OCI-M2 (cell line): Measurements from ENCODE around the gene OLFML2A.
A peak's percentile ranks its signal among the peaks of the same experiment; 100 is the strongest.

Source experiments
- DNase-seq: peaks from one replicate; lab custom pipeline; 2025; ENCODE audit not compliant: unreplicated experiment; lab: John Stamatoyannopoulos, UW

OLFML2A gene

DNA sequence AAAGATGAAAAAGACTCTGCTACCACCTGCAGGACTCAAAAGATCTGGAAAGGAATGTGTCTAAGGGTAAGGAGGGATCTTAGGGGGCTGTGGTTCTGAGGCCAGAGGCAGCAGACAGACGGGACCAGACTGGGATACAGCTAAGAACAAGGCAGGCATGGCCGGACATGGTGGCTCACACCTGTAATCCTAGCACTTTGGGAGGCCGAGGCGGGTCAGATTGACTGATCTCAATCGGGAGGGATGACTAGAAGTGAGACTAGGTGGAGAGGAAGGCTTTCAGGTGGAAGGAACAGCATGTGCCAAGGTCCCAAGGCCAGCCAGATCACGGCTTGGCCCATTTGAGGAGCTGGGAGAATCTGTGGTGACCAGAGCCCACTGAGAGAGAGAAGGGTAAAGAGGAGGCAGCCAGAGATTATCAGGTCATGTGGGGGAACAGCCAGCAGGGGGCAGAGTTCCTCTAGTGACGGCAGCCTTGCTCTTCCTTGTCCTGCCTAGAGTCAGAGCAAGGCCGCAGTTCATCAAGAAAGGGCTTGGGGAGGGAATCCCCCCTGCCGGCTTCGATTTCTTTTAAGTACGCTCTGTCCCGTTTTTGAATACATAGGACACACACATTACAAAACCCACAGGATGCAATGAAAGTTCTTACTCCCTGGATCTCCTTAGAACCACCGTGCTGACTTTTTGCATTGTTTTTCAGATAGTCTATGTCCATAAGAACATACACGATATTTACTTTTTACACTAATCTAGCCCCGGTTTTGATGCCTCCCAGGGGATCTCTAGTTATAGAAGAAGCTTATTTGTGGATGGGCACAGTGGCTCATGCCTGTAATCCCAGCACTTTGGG is 2.6 kb upstream of the OLFML2A start:
- peak; percentile 86 for DNase-seq

DNA sequence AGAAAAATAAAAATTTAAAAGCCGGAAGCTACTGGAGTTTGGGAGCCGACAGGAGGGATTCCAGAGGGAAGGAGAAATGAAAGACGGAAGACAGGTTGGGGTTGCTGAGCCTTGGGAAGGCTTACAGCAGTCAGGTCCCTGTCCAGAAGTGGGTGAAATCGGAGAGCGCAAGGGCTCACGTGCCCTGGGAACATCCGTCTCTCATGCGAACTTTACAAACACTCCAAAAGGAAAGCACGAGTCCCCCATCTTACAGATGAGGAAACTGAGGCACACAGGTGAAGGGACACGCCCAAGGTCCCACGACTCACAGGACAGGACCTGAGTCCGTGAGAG is 347 bp upstream of the OLFML2A start:
- DNase-seq = no peak

DNA sequence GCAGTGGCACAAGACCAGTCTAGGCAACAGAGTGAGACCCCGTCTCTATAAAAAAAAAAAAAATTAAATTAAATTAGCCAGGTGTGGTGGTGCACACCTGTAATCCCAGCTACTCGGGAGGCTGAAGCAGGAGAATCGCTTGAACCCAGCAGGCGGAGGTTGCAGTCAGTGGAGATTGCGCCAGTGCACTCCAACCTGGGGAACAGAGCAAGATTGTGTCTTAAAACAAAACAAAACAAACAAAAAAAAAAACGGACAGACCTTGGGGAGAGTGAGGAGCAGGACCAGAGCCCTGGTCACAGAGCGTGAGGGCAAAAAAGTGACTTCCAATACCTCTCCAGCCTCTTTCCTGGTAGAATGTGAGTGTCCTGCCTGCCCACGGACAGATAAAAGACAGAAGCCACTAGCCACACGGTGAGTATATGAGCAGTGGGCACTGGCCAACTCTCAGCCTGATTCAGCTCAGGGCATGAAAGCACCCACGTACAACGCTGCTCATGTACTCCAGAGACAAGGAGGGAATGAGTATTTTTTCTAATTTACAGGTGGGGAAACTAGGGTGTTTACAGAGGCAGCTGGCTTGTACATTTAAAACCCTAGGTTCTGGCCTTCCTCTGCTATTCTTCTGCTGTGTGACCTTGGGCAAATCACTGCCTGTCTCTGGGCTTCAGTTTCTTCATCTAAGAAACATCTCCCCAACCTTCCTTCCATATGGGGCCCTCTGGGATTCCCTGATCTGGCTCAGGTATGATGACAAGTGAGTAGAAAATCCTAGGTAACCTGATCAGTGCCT is 1.8 kb downstream of the OLFML2A start:
- no peak for DNase-seq

DNA sequence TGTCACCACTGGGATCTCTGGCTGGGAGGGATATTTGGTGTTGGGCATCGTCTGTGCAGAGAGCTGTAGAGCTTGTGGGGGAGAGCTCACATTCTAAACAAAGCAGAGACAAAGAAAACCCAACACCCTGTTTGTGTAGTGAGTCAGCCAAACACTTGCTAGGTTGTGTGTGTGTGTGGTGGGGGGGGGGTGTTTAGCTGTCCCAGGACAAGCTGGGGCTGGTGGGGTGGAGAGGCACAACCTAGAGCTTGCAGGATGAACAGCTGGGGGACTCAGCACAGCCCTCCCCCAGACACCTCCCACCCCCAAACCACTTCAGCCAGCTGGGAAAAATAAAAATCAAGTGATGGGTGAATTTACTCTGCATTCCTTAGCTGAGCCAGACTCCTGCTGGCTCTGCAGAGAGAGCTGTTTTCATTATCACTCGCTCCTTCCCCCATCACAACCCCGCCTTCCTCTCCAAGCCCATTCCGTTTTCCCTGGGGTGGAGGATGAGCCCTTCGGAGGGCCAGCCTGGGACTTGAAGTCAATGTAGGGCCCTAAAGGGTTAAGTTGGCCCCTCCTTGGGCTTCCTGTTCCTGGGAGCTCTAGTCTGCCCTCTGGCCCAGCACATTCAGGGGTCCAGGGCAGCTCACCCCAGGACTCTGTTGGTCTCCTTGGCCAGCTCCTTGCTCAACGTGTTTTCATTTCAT is 2.6 kb downstream of the OLFML2A start:
- DNase-seq = no peak

DNA sequence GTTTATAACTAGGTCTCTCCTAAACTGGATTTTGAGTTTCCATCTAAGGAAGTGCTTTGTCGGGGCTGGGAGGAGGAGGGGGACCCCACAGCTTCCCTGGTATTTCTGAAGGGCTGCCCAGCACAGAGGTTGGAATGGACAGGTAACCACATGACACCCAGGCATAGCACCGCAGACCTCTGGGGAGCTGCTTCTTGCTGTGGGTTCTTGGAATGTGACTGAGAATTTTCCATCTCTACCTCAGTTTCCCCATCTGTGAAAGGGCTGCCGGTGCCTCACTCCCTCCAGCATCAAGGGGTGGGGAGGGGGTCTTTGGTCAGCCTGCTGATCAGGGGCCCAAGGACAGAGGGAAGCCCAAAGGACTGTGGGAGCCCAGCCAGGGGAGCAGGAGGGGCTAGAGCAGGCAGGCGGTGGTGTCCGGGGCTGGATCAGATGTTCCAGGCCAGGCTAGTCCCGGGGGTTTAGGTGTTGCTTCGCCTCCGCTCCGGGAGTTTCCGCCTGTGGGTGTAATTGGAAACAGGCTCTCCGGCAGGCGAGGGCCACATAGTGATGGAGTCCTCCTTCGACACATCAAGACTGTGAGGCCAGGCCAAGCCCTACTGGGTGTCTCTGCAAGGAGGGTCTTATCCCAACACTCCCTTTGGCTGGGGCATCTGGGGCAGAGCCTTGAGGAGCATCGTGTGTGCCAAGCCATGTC is 3.3 kb downstream of the OLFML2A start:
- no peak for DNase-seq

DNA sequence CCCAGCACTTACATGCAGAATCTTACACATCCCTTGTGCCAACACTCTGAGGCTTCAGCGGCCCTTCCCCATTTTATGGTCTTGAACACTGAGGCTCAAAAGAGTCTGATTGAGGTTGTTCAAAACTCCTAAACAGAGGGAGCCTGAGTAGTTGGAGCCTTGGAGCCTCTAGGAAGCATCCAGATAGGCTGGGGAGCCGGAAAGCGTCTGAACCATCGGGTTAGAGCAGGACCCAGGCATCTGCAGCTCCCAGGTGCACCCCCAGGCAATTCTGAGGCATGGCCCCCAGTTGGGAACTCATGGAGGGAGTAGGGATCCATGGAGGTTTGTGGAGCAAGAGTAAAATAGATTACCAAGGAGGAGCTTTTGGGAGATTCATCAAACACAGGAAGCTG is 3.8 kb downstream of the OLFML2A start:
- no peak for DNase-seq

DNA sequence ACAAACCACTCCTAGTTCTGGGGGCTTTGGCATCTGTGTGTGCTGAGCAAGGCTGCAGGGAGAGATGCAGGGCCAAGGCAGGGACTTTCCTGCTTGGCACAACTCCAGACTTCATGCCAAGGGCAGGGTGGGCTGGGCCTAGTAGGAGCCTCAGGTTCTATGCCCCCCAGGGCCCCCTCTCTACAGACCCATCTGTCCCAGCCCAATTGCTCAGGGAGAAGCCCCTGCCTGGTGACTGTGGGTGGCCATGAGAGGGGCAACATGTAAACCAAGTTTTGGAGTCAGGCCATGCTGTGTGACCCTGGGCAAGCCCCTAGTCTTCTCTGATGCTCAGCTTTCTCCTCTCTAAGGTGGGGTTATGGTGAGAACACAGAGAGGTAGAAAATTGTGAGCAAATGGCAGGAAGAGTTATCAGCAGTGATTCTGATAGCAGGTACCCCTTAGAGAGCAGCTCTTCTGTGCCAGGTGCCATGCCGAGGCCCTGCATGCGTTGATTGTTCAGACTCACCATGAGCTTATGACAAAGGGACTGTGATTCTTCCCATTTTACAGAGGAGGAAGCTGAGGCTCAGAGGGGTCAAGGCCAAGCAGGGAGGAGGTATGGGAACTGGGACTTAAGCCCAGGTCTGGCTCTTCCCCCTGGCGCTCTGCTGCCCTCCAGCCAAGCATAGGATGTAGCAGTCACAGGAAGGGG is 5.2 kb downstream of the OLFML2A start:
- no peak for DNase-seq

DNA sequence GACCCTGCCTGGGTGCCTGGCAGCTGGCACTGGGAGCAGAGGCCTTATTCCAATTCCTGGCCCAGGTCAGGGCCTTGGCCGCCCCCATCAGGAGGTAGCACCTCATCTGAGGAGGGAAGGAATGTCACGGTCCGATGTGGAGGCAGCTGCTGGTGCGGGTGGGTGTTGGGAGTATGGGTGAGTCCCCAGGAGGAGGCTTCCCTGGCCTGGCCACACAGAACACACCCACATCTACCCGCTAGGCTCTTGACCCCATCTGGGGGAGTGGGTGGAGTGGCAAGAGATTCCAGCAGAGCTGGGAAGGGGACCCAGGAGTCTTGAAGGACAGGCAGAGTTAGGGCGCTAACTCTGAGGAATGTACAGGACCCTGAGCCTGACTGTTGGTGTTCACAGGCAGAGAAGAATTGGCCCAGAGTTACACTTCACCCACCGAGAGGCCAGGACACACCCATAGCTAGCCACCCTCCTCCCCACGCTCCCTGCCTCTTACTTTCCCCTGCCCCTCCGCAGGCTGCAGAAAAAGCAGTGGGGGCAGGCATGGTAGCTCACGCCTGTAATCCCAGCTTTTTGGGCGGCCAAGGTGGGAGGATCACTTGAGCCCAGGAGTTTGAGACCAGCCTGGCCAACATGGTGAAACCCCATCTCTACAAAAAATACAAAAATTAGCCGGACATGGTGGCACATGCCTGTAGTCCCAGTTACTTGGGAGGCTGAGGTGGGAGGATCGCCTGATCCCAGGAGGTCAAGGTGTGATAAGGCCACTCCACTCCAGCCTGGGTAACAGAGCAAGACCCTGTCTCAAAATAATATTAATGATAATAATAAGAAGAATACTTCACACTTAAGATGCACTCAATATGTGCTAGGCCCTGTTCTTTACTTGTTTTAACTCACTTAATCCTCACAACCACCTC is 6.0 kb downstream of the OLFML2A start:
- no peak for DNase-seq

DNA sequence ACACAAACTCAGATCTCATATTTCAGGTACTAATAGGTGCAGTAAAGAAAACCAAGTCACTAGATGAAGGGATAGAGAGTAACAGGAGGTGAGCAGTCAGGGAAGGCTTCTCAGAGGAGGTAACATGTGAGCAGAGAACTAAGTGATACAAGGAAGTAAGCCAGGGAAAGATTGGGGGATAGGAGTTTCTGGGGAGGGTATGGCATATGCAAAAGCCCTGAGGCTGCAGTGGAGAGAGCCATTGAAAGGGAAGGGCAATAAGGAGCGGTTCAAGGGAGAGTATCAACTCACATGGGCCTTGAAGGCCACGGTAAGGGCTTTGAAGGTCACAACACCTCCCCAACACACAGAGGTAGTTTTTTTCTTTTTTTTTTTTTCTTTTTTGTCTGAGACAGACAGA is 6.9 kb downstream of the OLFML2A start:
- DNase-seq = no peak

DNA sequence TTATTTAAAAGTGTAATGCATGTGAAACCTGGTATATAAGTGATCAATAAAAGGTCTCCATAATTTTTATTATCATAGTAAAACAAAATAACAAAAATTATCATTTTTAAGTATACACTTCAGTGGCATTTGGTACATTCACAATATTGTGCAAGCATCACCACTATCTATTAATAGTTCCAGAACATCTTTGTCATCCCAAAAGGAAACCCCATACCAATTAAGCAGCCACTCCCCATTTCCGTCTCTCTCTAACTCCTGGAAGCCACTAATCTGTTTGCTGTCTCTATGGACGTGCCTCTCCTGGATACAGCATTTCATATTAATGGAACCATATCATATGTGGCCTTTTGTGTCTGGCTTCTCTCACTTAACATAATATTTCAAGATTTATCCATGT is 7.6 kb downstream of the OLFML2A start:
- no peak for DNase-seq

DNA sequence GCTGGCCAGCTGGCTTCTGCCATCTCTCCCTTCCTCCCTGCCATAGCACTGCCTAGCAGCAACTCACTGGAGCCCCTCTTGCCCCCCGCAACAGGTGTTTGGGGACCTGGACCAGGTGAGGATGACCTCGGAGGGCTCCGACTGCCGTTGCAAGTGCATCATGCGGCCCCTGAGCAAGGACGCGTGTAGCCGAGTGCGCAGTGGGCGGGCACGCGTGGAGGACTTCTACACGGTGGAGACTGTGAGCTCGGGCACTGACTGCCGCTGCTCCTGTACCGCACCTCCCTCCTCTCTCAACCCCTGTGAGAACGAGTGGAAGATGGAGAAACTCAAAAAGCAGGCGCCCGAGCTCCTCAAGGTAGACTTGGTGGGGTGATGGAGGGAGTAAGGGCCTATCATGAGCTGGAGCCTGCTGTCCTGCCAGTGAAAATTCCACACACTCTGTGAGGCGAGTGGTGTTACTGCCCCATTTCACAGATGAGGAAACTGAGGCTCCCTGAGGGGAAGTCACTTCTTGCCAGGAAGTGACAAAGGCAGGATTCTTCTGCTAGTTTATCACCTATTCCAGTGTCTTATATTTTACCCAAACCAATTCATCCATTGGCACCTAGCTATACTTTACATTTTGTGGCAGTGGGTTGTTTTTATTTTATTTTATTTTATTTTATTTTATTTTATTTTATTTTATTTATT is 10.1 kb downstream of the OLFML2A start:
- DNase-seq = no peak

DNA sequence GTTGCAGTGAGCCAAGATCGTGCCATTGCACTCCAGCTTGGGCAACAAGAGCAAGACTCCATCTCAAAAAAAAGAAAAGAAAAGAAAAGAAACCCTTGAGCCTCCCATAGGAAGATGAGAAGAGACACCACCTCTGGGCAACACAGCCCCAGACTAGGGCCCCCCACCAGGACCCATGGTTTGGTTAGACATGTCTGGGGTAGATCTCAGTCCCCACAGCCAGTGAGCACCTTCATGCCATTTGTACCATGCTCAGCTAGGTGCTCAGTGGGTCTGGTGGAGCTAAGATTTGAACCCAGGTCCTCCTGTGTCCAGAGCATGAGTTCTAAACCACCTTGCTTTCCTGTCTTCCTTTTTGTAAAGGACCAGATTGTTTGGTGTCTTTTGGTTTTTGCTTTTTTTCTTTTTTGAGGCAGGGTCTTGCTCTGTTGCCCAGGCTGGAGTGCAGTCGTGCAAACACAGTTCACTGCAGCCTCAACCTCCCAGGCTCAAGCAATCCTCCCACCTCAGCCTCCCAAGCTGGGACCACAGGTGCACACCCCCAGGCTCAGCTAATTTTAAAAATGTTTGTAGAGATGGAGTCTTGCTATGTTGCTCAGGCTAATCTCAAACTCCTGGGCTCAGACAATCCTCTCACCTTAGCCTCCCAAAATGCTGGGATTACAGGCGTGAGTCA is 11.7 kb downstream of the OLFML2A start:
- DNase-seq = no peak

DNA sequence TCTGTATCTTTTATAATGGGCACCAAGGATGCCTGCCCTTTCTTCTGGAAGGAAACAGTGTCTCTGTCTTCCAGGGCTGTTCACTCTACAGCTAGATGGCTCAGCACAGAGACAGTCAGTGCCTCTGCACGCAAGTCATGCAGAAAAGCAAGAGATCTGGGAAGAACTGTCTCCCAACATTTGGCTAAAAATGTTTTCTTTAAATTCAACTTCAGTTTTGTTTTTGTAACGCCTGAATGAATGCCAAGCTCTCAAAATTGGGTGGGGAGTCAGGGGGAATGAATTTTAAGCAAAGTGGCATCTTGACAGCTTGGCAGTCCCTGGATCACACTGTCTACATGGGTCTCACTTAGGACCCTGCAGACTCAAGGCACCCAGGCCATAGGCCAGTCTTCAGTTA is 12.6 kb downstream of the OLFML2A start:
- no peak for DNase-seq

DNA sequence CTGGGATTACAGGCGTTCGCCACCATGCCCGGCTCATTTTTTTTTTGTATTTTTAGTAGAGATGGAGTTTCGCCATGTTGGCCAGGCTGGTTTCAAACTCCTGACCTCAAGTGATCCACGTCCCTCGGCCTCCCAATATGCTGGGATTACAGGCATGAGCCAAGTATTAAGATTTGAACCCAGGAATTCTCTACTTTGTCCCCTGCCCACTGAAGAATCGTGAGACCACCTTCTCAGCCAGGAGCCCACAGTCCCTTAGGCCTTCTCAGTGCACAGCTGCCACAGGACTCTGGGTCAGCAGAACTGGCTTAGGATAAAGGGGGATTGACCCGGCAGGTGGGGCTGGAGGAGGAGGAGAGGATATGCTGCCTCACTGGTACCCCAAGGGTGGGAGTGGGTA is 13.4 kb downstream of the OLFML2A start:
- no peak for DNase-seq

DNA sequence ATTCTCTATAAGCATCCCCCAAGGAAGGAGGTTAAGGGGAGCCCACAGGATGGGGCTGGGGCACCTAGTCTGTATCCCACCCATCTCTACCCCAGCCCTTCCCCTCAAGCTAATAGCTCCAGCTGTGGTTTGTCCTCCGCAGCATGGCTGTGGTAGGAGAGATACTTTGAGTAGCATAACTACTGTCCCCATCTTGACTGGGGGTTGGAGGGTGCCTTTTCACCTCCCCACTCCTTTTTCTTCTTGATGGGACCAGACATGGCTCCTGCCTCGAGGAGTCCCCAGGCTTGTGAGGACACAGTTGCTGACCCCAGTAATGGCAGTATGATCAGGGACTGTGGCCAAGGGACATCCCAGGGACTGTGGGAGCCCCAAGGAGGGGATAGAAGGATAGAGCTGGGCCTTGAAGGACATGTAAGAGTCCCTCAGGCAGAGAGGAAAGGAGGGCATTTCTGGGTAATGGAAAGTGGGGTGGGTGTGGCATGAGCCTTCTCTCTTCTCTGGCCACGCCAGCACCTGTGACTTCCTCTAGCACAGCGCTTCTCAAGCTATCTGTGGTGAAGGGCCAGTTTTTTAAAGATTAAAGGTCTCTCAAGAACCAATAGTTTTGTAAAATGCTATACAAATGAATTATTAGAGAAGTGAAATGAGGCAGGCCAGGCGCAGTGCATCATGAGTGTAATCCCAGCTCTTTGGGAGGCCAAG is 14.0 kb downstream of the OLFML2A start:
- no peak for DNase-seq

DNA sequence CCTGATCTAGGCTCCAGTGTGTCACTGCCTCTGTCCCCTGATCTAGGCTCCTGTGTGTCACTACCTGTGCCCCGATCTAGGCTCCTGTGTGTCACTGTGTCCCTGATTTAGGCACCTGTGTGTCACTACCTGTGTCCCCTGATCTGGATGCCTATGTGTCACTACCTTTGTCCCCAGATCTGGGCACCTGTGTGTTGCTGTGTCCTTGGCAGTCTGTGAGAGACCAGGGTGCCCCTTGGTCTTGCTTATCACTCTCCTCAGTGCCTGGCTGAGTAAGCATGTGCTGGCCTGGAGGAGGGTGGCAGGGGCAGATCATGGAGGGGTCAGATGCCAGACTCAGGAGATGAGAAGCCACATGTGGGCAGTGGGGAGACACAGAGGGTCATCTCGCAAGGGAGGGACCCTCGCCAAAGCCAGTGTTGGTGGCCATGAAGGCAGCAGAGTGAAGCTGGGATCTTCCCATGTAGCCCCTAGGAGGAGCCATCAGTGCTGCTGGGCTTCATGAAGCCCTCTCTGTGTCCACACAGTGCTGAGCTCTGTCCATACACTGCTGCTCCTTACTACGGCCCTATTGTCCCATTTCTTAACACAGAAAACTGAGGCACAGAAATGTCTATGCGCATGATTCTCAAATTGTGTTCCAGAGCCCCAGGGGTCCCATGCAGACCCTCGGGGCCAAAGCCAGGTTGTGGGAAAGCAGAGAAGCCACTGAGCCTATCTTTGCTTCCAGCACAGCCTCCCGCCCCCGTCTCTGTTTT is 15.5 kb downstream of the OLFML2A start:
- no peak for DNase-seq

DNA sequence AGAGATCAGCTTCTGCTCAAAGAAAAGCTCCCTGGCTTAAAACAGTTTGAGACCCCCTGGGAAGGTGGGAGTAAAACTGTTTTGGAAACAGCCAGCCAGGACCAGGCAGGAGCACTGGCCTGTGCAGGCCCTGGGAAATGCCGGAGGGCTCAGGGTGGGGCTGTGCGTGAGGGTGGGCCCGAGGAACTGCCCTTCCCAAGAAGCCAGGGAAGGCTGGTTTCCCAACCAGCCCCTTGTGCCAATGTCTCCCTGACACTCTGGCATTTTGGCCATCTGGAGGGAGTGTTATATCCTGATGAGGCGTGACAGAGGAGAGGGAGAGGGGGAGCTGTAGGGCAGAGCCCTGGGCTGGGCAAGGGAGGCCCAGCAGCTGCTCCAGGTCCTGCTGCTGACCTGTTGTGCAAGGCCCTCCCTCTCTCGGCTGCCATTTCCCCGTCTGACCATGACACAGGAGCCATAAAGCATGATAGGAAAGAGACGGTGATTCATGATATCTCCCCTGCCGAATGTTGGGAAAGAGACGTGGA is 16.1 kb downstream of the OLFML2A start:
- DNase-seq = no peak
